Endothelial cell of umbilical vein (primary cell): ENCODE data around the gene RNF186. TPM values are rescaled to one million over a fixed set of nuclear protein-coding genes. Genes with fewer than 3 reads are reported as not detected.

Experiments used
- BruUV-seq: library from RNA; stranded (reverse); fragments of 400-500 nt; replicated peaks from 2 replicates; lab custom pipeline; 2021; lab: Mats Ljungman, UMichigan
- CTCF ChIA-PET: fragments of 300-600, 350-600 bp; sonication (Branson Sonifier 250); formaldehyde crosslinking; loops from one replicate; lab custom pipeline; 2021; ENCODE audit warnings: antibody characterized with exemption, inconsistent platforms; lab: Charles Lee
- POLR2A ChIA-PET: fragments of 300-600, 350-600 bp; sonication (Branson Sonifier 250); formaldehyde crosslinking; loops from one replicate; lab custom pipeline; 2021; ENCODE audit warnings: antibody characterized with exemption, inconsistent platforms; lab: Charles Lee
- DNase-seq: peaks from one replicate; pipeline ENCODE4 v3.0.0-alpha.2; 2011; ENCODE audit warnings: low read depth, low spot score
- FAIRE-seq: peaks from 2 replicates; lab custom pipeline; 2011; peaks lifted over from hg19 to GRCh38; lab: Jason Lieb, UNC
- H2AFZ ChIP-seq: 2 replicates; pipeline ENCODE4 v1.6.0; 2012; ENCODE audit warnings: low read depth, low read length, control low read depth, inconsistent platforms
- H3K27ac ChIP-seq: 2 replicates; pipeline ENCODE4 v1.5.1; 2011; ENCODE audit warnings: low read depth, mild to moderate bottlenecking, control low read depth, low read length, moderate library complexity; ENCODE audit not compliant: insufficient read depth
- H3K27me3 ChIP-seq, 2 experiments: 2 replicates each; pipeline versions ENCODE4 v1.6.0 to v1.6.1; 2011; ENCODE audit warnings: low read length in 2 of 2, mixed read lengths in 1 of 2; ENCODE audit not compliant: control insufficient read depth in 2 of 2, insufficient read depth in 2 of 2
- H3K36me3 ChIP-seq, 2 experiments: 2 replicates in 1 of 2; 3 replicates in 1 of 2; pipeline ENCODE4 v1.5.1; 2011; ENCODE audit warnings: low read length in 2 of 2, mild to moderate bottlenecking in 1 of 2, moderate library complexity in 1 of 2; ENCODE audit not compliant: control insufficient read depth in 2 of 2, insufficient read depth in 2 of 2; ENCODE audit errors: extremely low read depth in 1 of 2
- H3K4me1 ChIP-seq: 3 replicates; pipeline ENCODE4 v1.5.1; 2011; ENCODE audit warnings: mild to moderate bottlenecking, low read length; ENCODE audit not compliant: control insufficient read depth, insufficient read depth; ENCODE audit errors: extremely low read depth
- H3K4me2 ChIP-seq: 2 replicates; pipeline ENCODE4 v1.6.1; 2011; ENCODE audit warnings: low read length, control low read depth, mixed read lengths; ENCODE audit not compliant: insufficient read depth
- H3K4me3 ChIP-seq, 3 experiments: fragments of 200-600 bp in 1 of 3; sonication (generic), shearing (Covaris generic) in 1 of 3; replicated peaks in 1 of 3; 2 replicates each; pipeline ENCODE4 v1.5.1; 2011 to 2016; ENCODE audit warnings: control low read depth in 3 of 3, low read length in 3 of 3, mild to moderate bottlenecking in 2 of 3, inconsistent platforms in 1 of 3, low read depth in 1 of 3, moderate library complexity in 1 of 3; ENCODE audit not compliant: insufficient read depth in 1 of 3
- H3K79me2 ChIP-seq: 2 replicates; pipeline ENCODE4 v1.6.0; 2012; ENCODE audit warnings: low read length, inconsistent platforms; ENCODE audit not compliant: control insufficient read depth, insufficient read depth
- H3K9ac ChIP-seq: replicated peaks from 2 replicates; pipeline ENCODE3; 2011; ENCODE audit warnings: low read length, control low read depth; ENCODE audit not compliant: insufficient read depth; ENCODE audit errors: extremely low read depth
- H3K9me1 ChIP-seq: replicated peaks from 3 replicates; pipeline ENCODE4 v1.6.0; 2011; ENCODE audit warnings: mild to moderate bottlenecking, low read length; ENCODE audit not compliant: control insufficient read depth, insufficient read depth; ENCODE audit errors: extremely low read depth
- H3K9me3 ChIP-seq: replicated peaks from 2 replicates; pipeline ENCODE4 v1.5.1; 2012; ENCODE audit warnings: low read length, inconsistent platforms; ENCODE audit not compliant: control insufficient read depth, insufficient read depth
- H4K20me1 ChIP-seq: replicated peaks from 2 replicates; pipeline ENCODE3; 2011; ENCODE audit warnings: mild to moderate bottlenecking, low read length; ENCODE audit not compliant: control insufficient read depth, insufficient read depth; ENCODE audit errors: extremely low read depth
- CTCF ChIP-seq, 2 donors: IDR thresholded peaks; 1 replicate in 1 of 2; 2 replicates in 1 of 2; pipeline ENCODE4 v1.5.1; 2011; ENCODE audit warnings: low read length in 2 of 2, mild to moderate bottlenecking in 2 of 2, moderate library complexity in 2 of 2, control low read depth in 1 of 2, inconsistent platforms in 1 of 2, low read depth in 1 of 2; ENCODE audit not compliant: insufficient read depth in 1 of 2; ENCODE audit errors: extremely low read depth in 1 of 2
- EZH2 ChIP-seq: IDR thresholded peaks from 2 replicates; pipeline ENCODE4 v1.6.1; 2012; ENCODE audit warnings: borderline replicate concordance, low read depth, mild to moderate bottlenecking, moderate library complexity, low read length, inconsistent platforms; ENCODE audit not compliant: severe bottlenecking
- GATA2 ChIP-seq: IDR thresholded peaks from 2 replicates; pipeline ENCODE4 v1.7.0; 2011; ENCODE audit warnings: low read depth, mild to moderate bottlenecking, moderate library complexity, mixed read lengths, low read length; ENCODE audit not compliant: insufficient read length, insufficient read depth
- JUN ChIP-seq: IDR thresholded peaks from 2 replicates; pipeline ENCODE4 v1.6.1; 2011; ENCODE audit warnings: borderline replicate concordance, low read depth; ENCODE audit not compliant: insufficient read length, insufficient read depth
- MYC ChIP-seq: IDR thresholded peaks from one replicate; pipeline ENCODE4 v1.6.1; 2011; ENCODE audit warnings: mild to moderate bottlenecking, low read depth, low read length
- POLR2A ChIP-seq: IDR thresholded peaks from 2 replicates; pipeline ENCODE4 v1.6.1; 2012; ENCODE audit warnings: low read depth, mild to moderate bottlenecking, control low read depth, low read length
- POLR2AphosphoS5 ChIP-seq: IDR thresholded peaks from 2 replicates; pipeline ENCODE4 v1.6.1; 2012; ENCODE audit warnings: low read depth, mild to moderate bottlenecking, control low read depth, low read length, moderate library complexity; ENCODE audit not compliant: insufficient read depth
- dilution Hi-C: fragments of 300-500 bp; cut with MboI; formaldehyde crosslinking; loops from one replicate; pipeline ENCODE4 v1.15.0; 2019; ENCODE audit warnings: low sequenced_read_pairs; ENCODE audit not compliant: extremely low pct_ligation_motif_present
- intact Hi-C: fragments of 100-400 bp; cut with micrococcal nuclease; formaldehyde crosslinking; loops from one replicate; pipeline ENCODE4 v1.10.0; 2022
- polyA plus RNA-seq, 4 experiments: library from polyadenylated mRNA; depleted of rRNA in 3 of 4; stranded (reverse) in 3 of 4; unstranded in 1 of 4; fragments of >200 nt; gene quantifications; 2 replicates each; pipeline versions ENCODE4 v1.2.1 to v1.2.3, GENCODE V29; 2011 to 2012; ENCODE audit warnings: missing spikeins in 1 of 4
- total RNA-seq: library from RNA; stranded (reverse); gene quantifications from 2 replicates; pipeline ENCODE4 v1.2.3, GENCODE V29; 2021

The RNF186 gene
- total and polyA plus RNA-seq, 2 donors (not counting 3 experiments of a cell fraction or from before 2014, with no cell fraction given), result not detected

DNA sequence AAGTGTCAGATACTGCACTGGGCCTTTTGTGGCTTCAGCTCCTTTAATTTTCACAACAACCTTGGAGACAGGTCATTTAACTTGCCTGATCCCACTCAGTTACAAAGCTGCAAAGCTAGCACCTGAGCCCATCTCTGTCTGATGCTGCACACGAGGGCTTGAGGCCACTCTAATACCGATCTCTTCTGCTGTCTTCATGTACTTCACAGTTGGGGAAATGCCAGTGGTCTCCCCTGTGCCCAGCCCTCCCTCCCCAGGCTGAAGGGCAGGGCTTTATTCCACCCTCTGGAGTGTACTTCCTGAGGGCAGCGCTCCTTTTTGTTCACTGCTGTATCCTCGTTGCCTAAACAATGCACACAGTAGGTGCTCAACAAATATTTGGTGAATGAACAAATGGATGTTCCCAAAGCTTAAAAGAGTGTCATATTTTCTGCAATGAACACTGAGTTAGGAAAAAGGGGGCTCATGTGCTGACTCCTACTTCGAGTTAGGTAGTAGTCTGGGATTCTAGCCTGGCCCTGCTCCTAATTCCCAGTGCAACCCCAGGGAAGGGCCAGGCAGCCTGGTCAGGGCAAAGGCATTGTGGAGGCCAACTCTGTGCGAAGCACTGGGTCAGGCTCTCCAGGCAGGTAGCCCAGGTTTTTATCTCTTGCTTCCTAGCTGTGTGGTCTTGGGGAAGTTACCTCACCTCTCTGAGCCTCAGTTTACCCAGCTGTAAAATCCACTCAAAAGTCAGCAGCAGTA lies 16.4 kb downstream of the RNF186 start:
- Histone ChIP-seq H3K4me2 (peak overlapping the region; percentile 57), H3K9me3 (no peaks in the 10 kb centered on the region), H3K27me3 (no peaks in the 10 kb centered on the region), H3K9ac (peak overlapping the region; percentile 45), H2AFZ (peak overlapping the region; percentile 89), H3K27ac (no peak overlapping the region), H3K4me1 (peaks cover 9% of the 10 kb centered on the region), H3K79me2 (no peaks in the 10 kb centered on the region), H3K36me3 (no peaks in the 10 kb centered on the region), H3K4me3 (peak overlapping the region in 1 of 3 experiments; percentile 40), H4K20me1 (no peaks in the 10 kb centered on the region), H3K9me1 (no peaks in the 10 kb centered on the region)
- intact Hi-C loops (loop anchor here (1.0 kb wide), 1 partner anchor 33 kb away; no protein-coding TSS in a partner anchor), dilution Hi-C loops (no loop called here)
- DNase-seq (no peak), FAIRE-seq (no peak)
- TSS peak; percentile 45 for BruUV-seq
- ChIA-PET CTCF (interaction anchor here (0.9 to 1.0 kb wide), 2 partner anchors 13 to 26 kb away, joined by 3 read pairs; no protein-coding TSS in a partner anchor), POLR2A (interaction anchor here (0.7 kb wide), 1 partner anchor 33 kb away, joined by 4 read pairs; no protein-coding TSS in a partner anchor)
- TF ChIP-seq EZH2 (no peak), MYC (no peak), GATA2 (no peak), POLR2AphosphoS5 (no peak), JUN (no peak), POLR2A (no peak), CTCF (IDR thresholded peaks at IDR 0.05; ENCODE audit: extremely low read depth in 1 of 2, insufficient read depth in 1 of 2, low read depth in 1 of 2, low read length in 2 of 2) (no peak)
